Measurements from ENCODE around the gene MYO9B.

The MYO9B gene

GRCh38 chr19:17178291-17178690, 102.7 kb downstream of the MYO9B start:
- Histone ChIP-seq H3K4me1 (ENCODE audit: insufficient read depth, low read length) (no peaks in the 10 kb centered on the region), H3K27ac (ENCODE audit: low read length) (no peak overlapping the region), H4K20me1 (ENCODE audit: insufficient read depth, low read length) (0 out of 2 replicates have a peak, but pooled peaks cover 3% of the 10 kb centered on the region), H3K4me2 (ENCODE audit: insufficient read depth, low read length) (no peak overlapping the region), H3K9ac (ENCODE audit: low read depth, low read length) (no peak overlapping the region), H3K27me3 (ENCODE audit: insufficient read depth, low read length, poor library complexity) (no peaks in the 10 kb centered on the region), H3K36me3 (ENCODE audit: insufficient read depth, low read length) (peaks cover 56% of the 10 kb centered on the region), H3K79me2 (ENCODE audit: insufficient read depth, low read length) (no peaks in the 10 kb centered on the region), H3K4me3 (ENCODE audit: low read depth in 1 of 2, low read length in 2 of 2) (no peak overlapping the region), H3K9me3 (ENCODE audit: insufficient read depth, low read length, severe bottlenecking) (no peaks in the 10 kb centered on the region), H2AFZ (ENCODE audit: low read depth, low read length) (no peak overlapping the region)
- ATAC-seq (ENCODE audit: insufficient read depth, low read depth) (no peak), DNase-seq (no peak)
- TF ChIP-seq CTCF (IDR thresholded peaks at IDR 0.05; ENCODE audit: borderline replicate concordance, extremely low read depth, low read length, poor library complexity, severe bottlenecking) (no peak), EZH2 (IDR thresholded peaks at IDR 0.05; ENCODE audit: borderline replicate concordance, low read depth, low read length, severe bottlenecking) (no peak)

- Histone ChIP-seq H3K9ac (ENCODE audit: low read depth, low read length) (no peak overlapping the region), H3K9me3 (ENCODE audit: insufficient read depth, low read length, severe bottlenecking) (no peaks in the 10 kb centered on the region), H3K4me2 (ENCODE audit: insufficient read depth, low read length) (no peak overlapping the region), H4K20me1 (ENCODE audit: insufficient read depth, low read length) (0 out of 2 replicates have a peak, but pooled peaks cover 3% of the 10 kb centered on the region), H3K79me2 (ENCODE audit: insufficient read depth, low read length) (no peaks in the 10 kb centered on the region), H2AFZ (ENCODE audit: low read depth, low read length) (no peak overlapping the region), H3K36me3 (ENCODE audit: insufficient read depth, low read length) (peaks cover 57% of the 10 kb centered on the region), H3K27ac (ENCODE audit: low read length) (no peak overlapping the region), H3K4me1 (ENCODE audit: insufficient read depth, low read length) (no peaks in the 10 kb centered on the region), H3K27me3 (ENCODE audit: insufficient read depth, low read length, poor library complexity) (no peaks in the 10 kb centered on the region), H3K4me3 (ENCODE audit: low read depth in 1 of 2, low read length in 2 of 2) (no peak overlapping the region)
- DNase-seq: no peak
- ATAC-seq (ENCODE audit: insufficient read depth, low read depth): no peak
- TF ChIP-seq CTCF (IDR thresholded peaks at IDR 0.05; ENCODE audit: borderline replicate concordance, extremely low read depth, low read length, poor library complexity, severe bottlenecking) (no peak), EZH2 (IDR thresholded peaks at IDR 0.05; ENCODE audit: borderline replicate concordance, low read depth, low read length, severe bottlenecking) (no peak)
These were observed 105.6 kb downstream of the MYO9B start for GRCh38 chr19:17180997-17181702.

GRCh38 chr19:17183271-17183761, 107.7 kb downstream of the MYO9B start:
- no peak for DNase-seq
- H3K9ac ChIP-seq (ENCODE audit: low read depth, low read length): no peak overlapping the region

More at GRCh38 chr19:17183271-17183761, 107.7 kb downstream of the MYO9B start:
- Histone ChIP-seq H3K9me3 (ENCODE audit: insufficient read depth, low read length, severe bottlenecking) (no peaks in the 10 kb centered on the region), H3K4me1 (ENCODE audit: insufficient read depth, low read length) (no peaks in the 10 kb centered on the region), H3K27me3 (ENCODE audit: insufficient read depth, low read length, poor library complexity) (no peaks in the 10 kb centered on the region), H3K27ac (ENCODE audit: low read length) (no peak overlapping the region), H3K36me3 (ENCODE audit: insufficient read depth, low read length) (peaks cover 63% of the 10 kb centered on the region), H3K4me2 (ENCODE audit: insufficient read depth, low read length) (no peak overlapping the region), H3K4me3 (ENCODE audit: low read depth in 1 of 2, low read length in 2 of 2) (no peak overlapping the region), H4K20me1 (ENCODE audit: insufficient read depth, low read length) (0 out of 2 replicates have a peak, but pooled peaks cover 3% of the 10 kb centered on the region), H2AFZ (ENCODE audit: low read depth, low read length) (no peak overlapping the region), H3K79me2 (ENCODE audit: insufficient read depth, low read length) (no peaks in the 10 kb centered on the region)
- ATAC-seq (ENCODE audit: insufficient read depth, low read depth): no peak
- TF ChIP-seq EZH2 (IDR thresholded peaks at IDR 0.05; ENCODE audit: borderline replicate concordance, low read depth, low read length, severe bottlenecking): no peak
- no peak for TF ChIP-seq CTCF (IDR thresholded peaks at IDR 0.05; ENCODE audit: borderline replicate concordance, extremely low read depth, low read length, poor library complexity, severe bottlenecking)

All from DND-41 (cell line).